ENCODE data around the gene PLXNA2. TPM values are rescaled to one million over a fixed set of nuclear protein-coding genes. Genes with fewer than 3 reads are reported as not detected.
A peak's percentile ranks its signal among the peaks of the same experiment; 100 is the strongest.

PLXNA2 gene
- total and polyA plus RNA-seq, 7 donors, result 4.4 to 33.6 (median 20.8) TPM

- intact Hi-C loops (cut with DNase I), result no loop called here
- no peaks in the 10 kb centered on the region for H3K27me3 ChIP-seq (ENCODE audit: insufficient read depth in 3 of 3, low read length in 2 of 3)
- H3K27ac ChIP-seq, result no peak overlapping the region
- H3K4me3 ChIP-seq, result no peak overlapping the region
- no peaks in the 10 kb centered on the region for H3K4me1 ChIP-seq
- no peak for ATAC-seq
- H3K9me3 ChIP-seq, result no peaks in the 10 kb centered on the region
- no peaks in the 10 kb centered on the region for H3K36me3 ChIP-seq (ENCODE audit: insufficient read depth in 1 of 2, low read depth in 1 of 2)
- 79 to 88% (median 82%) methylated on average over 3 of the region's 3 CpGs for WGBS, 3 donors
- TF ChIP-seq, protein P1, sequence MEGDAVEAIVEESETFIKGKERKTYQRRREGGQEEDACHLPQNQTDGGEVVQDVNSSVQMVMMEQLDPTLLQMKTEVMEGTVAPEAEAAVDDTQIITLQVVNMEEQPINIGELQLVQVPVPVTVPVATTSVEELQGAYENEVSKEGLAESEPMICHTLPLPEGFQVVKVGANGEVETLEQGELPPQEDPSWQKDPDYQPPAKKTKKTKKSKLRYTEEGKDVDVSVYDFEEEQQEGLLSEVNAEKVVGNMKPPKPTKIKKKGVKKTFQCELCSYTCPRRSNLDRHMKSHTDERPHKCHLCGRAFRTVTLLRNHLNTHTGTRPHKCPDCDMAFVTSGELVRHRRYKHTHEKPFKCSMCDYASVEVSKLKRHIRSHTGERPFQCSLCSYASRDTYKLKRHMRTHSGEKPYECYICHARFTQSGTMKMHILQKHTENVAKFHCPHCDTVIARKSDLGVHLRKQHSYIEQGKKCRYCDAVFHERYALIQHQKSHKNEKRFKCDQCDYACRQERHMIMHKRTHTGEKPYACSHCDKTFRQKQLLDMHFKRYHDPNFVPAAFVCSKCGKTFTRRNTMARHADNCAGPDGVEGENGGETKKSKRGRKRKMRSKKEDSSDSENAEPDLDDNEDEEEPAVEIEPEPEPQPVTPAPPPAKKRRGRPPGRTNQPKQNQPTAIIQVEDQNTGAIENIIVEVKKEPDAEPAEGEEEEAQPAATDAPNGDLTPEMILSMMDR (IDR thresholded peaks at IDR 0.05), result no peak
- no peak for DNase-seq
These were observed 244.8 kb downstream of the PLXNA2 start for GRCh38 chr1:207999274-207999915.

- 93 to 97% (median 93%) methylated on average over 2 of the region's 2 CpGs for WGBS, 3 donors
- Histone ChIP-seq H3K36me3 (ENCODE audit: insufficient read depth in 1 of 2, low read depth in 1 of 2) (no peaks in the 10 kb centered on the region), H3K27ac (no peak overlapping the region), H3K4me1 (no peaks in the 10 kb centered on the region), H3K9me3 (no peaks in the 10 kb centered on the region), H3K27me3 (ENCODE audit: insufficient read depth in 3 of 3, low read length in 2 of 3) (no peaks in the 10 kb centered on the region), H3K4me3 (no peak overlapping the region)
- TF ChIP-seq, protein P1 (IDR thresholded peaks at IDR 0.05), result no peak
- no peak for ATAC-seq
- intact Hi-C loops (cut with DNase I), result no loop called here
- DNase-seq, result no peak
These were observed 245.5 kb downstream of the PLXNA2 start for GRCh38 chr1:207998691-207999090.

- no peaks in the 10 kb centered on the region for H3K9me3 ChIP-seq
- intact Hi-C loops (cut with DNase I), result no loop called here
- DNase-seq, result peak; percentile 72 to 83
- H3K27ac ChIP-seq, result no peak overlapping the region
- TF ChIP-seq, protein P1 (IDR thresholded peaks at IDR 0.05), result peak; percentile 80
- H3K36me3 ChIP-seq (ENCODE audit: insufficient read depth in 1 of 2, low read depth in 1 of 2), result no peaks in the 10 kb centered on the region
- ATAC-seq, result peak; percentile 68 to 94 (median 88)
- 42 to 43% (median 42%) methylated on average over 9 of the region's 9 CpGs for whole genome bisulfite sequencing, 3 donors
- no peaks in the 10 kb centered on the region for H3K27me3 ChIP-seq (ENCODE audit: insufficient read depth in 3 of 3, low read length in 2 of 3)
- no peaks in the 10 kb centered on the region for H3K4me1 ChIP-seq
- no peak overlapping the region for H3K4me3 ChIP-seq
These were observed 246.5 kb downstream of the PLXNA2 start for GRCh38 chr1:207997486-207998268.

DNA sequence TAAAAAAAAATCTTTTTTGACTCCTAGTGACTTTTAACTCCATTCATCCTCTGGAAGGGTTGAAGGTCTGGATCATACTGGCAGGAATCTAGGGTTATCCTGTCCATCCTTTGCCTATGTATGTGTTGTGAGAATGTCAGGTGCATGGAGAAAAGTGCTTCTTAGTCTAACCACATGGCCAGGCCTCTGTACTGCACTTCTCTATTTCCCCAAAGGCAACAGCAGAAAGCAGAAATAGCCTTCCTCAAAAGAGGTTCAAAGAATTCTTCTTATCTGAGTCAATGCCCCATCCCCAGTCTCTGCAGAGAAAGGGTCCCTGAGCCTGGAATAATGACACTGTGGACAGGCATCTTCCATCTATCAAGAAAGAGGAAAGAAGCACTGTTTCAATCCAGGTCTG, 247.5 kb downstream of the PLXNA2 start:
- Histone ChIP-seq H3K27ac (no peak overlapping the region), H3K9me3 (no peaks in the 10 kb centered on the region), H3K27me3 (ENCODE audit: insufficient read depth in 3 of 3, low read length in 2 of 3) (no peaks in the 10 kb centered on the region), H3K4me1 (no peaks in the 10 kb centered on the region), H3K36me3 (ENCODE audit: insufficient read depth in 1 of 2, low read depth in 1 of 2) (no peaks in the 10 kb centered on the region), H3K4me3 (no peak overlapping the region)
- ATAC-seq (no peak), DNase-seq (no peak)
- intact Hi-C loops (cut with DNase I), result no loop called here
- TF ChIP-seq, protein P1 (IDR thresholded peaks at IDR 0.05), result no peak

Measured in psoas muscle (tissue), 8 donors.